Endothelial cell of umbilical vein (primary cell): ENCODE results near the gene CBX5. TPM values are rescaled to one million over a fixed set of nuclear protein-coding genes. Genes with fewer than 3 reads are reported as not detected.

Experiments used
- polyA plus RNA-seq, 4 experiments: library from polyadenylated mRNA; depleted of rRNA in 3 of 4; stranded (reverse) in 3 of 4; unstranded in 1 of 4; fragments of >200 nt; gene quantifications; 2 replicates each; pipeline versions ENCODE4 v1.2.1 to v1.2.3, GENCODE V29; 2011 to 2012; ENCODE audit warnings: missing spikeins in 1 of 4
- small RNA-seq: library from RNA; depleted of rRNA; stranded (forward); fragments of <200 nt; gene quantifications from one replicate; pipeline ENCODE3, GENCODE V24; 2012; ENCODE audit warnings: low replicate concordance, low read depth; ENCODE audit not compliant: insufficient read depth, insufficient read length
- total RNA-seq: library from RNA; stranded (reverse); gene quantifications from 2 replicates; pipeline ENCODE4 v1.2.3, GENCODE V29; 2021

The CBX5 gene
- total and polyA plus RNA-seq, 2 donors (not counting 3 experiments of a cell fraction or from before 2014, with no cell fraction given), result 22.8 to 111 TPM

Small RNA genes lying within 50 kb of the gene (small RNA-seq; reads per million reads assigned to genes)
- gene RN7SL390P, result not detected
- gene RNU6-950P, result not detected

Other genes starting within 250 kb of the CBX5 start
- gene HOXC5, start 247.1 kb downstream of the CBX5 start, total RNA-seq, result not detected in 2 replicates
- not detected in 2 replicates for gene HOXC5, start 247.1 kb downstream of the CBX5 start, polyA plus RNA-seq
- 0.58 TPM in 1 of 2 replicates, not detected in the other for gene HOXC4, start 226.3 kb downstream of the CBX5 start, total RNA-seq
- gene HOXC4, start 226.3 kb downstream of the CBX5 start, polyA plus RNA-seq, result 0.06 and 0.14 TPM in 2 replicates
- 17.5 and 17.8 TPM in 2 replicates for gene SMUG1, start 91.1 kb downstream of the CBX5 start, total RNA-seq
- gene SMUG1, start 91.1 kb downstream of the CBX5 start, polyA plus RNA-seq, result 36.4 and 41.6 TPM in 2 replicates
- 1,437 and 1,470 TPM in 2 replicates for gene HNRNPA1, start 604 bp upstream of the CBX5 start, total RNA-seq
- gene HNRNPA1, start 604 bp upstream of the CBX5 start, polyA plus RNA-seq, result 340 and 566 TPM in 2 replicates
- not detected in 2 replicates for gene NFE2, start 20.9 kb upstream of the CBX5 start, total RNA-seq
- gene NFE2, start 20.9 kb upstream of the CBX5 start, polyA plus RNA-seq, result not detected in 2 replicates
- gene COPZ1, start 45.0 kb upstream of the CBX5 start, total RNA-seq, result 137 and 143 TPM in 2 replicates
- 169 and 174 TPM in 2 replicates for gene COPZ1, start 45.0 kb upstream of the CBX5 start, polyA plus RNA-seq
- not detected in 2 replicates for gene GPR84, start 84.4 kb upstream of the CBX5 start, total RNA-seq
- gene GPR84, start 84.4 kb upstream of the CBX5 start, polyA plus RNA-seq, result 0.08 TPM in 1 of 2 replicates, not detected in the other
- gene ZNF385A, start 104.6 kb upstream of the CBX5 start, total RNA-seq, result 7.9 and 9.6 TPM in 2 replicates
- gene ZNF385A, start 104.6 kb upstream of the CBX5 start, polyA plus RNA-seq, result 1.6 and 2.3 TPM in 2 replicates
- gene ITGA5, start 139.1 kb upstream of the CBX5 start, total RNA-seq, result 938 and 994 TPM in 2 replicates
- 657 and 731 TPM in 2 replicates for gene ITGA5, start 139.1 kb upstream of the CBX5 start, polyA plus RNA-seq
- not detected in 2 replicates for gene GTSF1, start 193.5 kb upstream of the CBX5 start, total RNA-seq
- 14.1 and 15.4 TPM in 2 replicates for gene GTSF1, start 193.5 kb upstream of the CBX5 start, polyA plus RNA-seq
- 0.07 and 0.09 TPM in 2 replicates for gene NCKAP1L, start 217.6 kb upstream of the CBX5 start, total RNA-seq
- gene NCKAP1L, start 217.6 kb upstream of the CBX5 start, polyA plus RNA-seq, result 0.13 and 0.17 TPM in 2 replicates